Hematopoietic multipotent progenitor cell treated with erythropoietin and hydrocortisone succinate and interleukin-3 and kit ligand, for 15 days (in vitro differentiated cells): ENCODE data around the gene LIMK1.
A peak's percentile ranks its signal among the peaks of the same experiment; 100 is the strongest.
"Not testable (repeated sequence)": the region's sequence is repeated elsewhere in the genome, so short reads cannot be mapped to it uniquely, and the experiment has no call there.

Experiments
- DNase-seq: peaks from one replicate; pipeline ENCODE4 v3.0.0-alpha.2; 2015; ENCODE audit warnings: low spot score

Gene LIMK1

GRCh38 chr7:74084722-74085578 is 1.3 kb downstream of the LIMK1 start:
- DNase-seq: no peak

DNA sequence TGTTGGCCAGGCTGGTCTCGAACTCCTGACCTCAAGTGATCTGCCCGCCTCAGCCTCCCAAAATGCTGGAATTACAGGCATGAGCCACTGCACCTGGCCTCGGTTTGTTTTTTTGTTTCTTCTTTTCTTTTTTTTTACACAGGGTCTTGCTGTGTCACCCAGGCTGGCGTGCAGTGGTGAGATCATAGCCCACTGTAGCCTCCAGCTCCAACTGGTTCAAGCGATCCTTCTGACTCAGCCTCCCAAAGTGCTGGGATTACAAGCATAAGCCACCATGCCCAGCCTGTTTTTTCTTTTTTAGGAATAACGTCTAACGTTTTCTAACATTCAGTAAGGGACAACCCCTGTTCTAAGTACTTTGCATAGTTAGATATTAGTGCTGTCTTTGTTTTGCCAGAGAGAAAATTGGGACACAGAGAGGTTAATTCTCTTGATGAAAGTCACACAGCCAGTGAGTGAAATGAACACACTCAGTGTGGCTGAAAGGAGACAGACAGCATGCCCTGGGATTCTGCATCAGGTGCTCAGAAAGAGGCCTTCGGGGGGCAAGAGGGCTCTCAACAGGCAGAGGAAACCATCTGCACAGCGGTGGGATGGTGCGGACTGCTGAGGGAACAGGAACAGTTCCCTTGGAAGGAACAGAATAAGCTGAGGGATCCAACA is 4.3 kb downstream of the LIMK1 start:
- no peak for DNase-seq

GRCh38 chr7:74092321-74092963 is 8.8 kb downstream of the LIMK1 start:
- no peak for DNase-seq

- DNase-seq: no peak
Measured at GRCh38 chr7:74092964-74093471, 9.4 kb downstream of the LIMK1 start.

GRCh38 chr7:74093671-74094223 is 10.1 kb downstream of the LIMK1 start:
- DNase-seq: no peak

- no peak for DNase-seq
Measured at GRCh38 chr7:74094224-74095101, 10.9 kb downstream of the LIMK1 start.

- no peak for DNase-seq
Measured at GRCh38 chr7:74095135-74095534, 11.5 kb downstream of the LIMK1 start.

DNA sequence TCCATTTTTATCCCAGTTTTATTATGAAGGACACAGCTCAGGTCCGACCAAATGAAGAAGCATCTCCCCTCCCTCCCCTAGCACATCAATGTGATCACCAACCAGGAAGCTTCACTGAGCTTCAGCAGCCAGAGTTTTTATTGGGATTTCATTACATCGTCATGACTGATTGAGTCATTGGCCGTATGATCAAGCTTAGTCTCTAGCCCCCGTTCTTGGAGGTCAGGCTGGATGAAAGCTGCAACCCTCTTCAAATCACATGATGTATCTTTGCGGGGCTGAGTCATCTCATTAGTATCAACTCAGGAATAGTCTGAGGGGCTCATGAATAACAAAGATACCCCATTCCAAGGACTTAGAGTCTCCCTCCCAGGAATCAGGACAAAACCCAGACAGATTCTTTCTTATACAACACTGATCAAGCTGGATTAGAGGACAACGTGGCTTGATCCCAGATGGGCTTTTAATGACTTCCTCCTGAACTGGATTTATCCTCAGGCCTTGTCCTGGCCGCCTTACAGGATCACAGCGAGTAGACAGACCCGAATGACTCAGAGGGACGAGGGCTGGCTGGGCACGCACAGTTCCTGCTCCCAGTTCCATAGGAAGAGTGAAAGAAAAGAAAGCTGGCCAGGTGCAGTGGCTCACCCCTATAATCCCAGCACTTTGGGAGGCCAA is 14.5 kb downstream of the LIMK1 start:
- DNase-seq: no peak

DNA sequence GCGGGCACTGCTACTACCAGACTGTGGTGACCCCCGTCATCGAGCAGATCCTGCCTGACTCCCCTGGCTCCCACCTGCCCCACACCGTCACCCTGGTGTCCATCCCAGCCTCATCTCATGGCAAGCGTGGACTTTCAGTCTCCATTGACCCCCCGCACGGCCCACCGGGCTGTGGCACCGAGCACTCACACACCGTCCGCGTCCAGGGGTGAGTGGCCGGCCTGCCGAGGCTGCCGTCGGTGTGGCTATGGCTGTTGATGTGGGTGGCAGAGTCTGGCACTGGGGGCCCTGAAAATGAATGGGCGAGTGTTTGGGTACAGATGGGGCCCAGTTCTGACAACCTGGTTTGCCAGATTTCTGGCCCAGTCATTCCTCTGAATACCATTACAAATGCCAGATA is 15.4 kb downstream of the LIMK1 start:
- no peak for DNase-seq

- DNase-seq: peak; percentile 20
Measured at GRCh38 chr7:74101061-74101681, 17.6 kb downstream of the LIMK1 start.

- no peak for DNase-seq
Measured at GRCh38 chr7:74103219-74103772, 19.7 kb downstream of the LIMK1 start.

GRCh38 chr7:74104702-74105101 is 21.1 kb downstream of the LIMK1 start:
- DNase-seq: no peak

DNA sequence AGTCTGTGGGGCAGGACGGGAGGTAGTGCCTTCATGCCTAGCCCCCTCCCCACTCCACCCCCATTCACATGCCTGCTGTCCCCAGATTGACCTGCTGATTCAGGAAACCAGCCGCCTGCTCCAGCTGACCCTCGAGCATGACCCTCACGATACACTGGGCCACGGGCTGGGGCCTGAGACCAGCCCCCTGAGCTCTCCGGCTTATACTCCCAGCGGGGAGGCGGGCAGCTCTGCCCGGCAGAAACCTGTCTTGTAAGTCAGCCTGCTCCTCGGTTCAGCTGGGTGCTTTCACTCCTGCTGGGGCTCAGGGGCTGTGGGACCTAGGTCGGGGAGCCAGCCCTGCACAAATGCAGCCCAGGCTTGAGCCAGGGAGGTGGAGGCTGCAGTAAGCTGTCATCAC is 22.4 kb downstream of the LIMK1 start:
- DNase-seq: no peak

- no peak for DNase-seq
Measured at GRCh38 chr7:74106846-74107245, 23.2 kb downstream of the LIMK1 start.

GRCh38 chr7:74115326-74115725 is 31.7 kb downstream of the LIMK1 start:
- DNase-seq: no peak

- no peak for DNase-seq
Measured at GRCh38 chr7:74116356-74116755, 32.8 kb downstream of the LIMK1 start.

GRCh38 chr7:74119831-74120230 is 36.2 kb downstream of the LIMK1 start:
- DNase-seq: no peak

- no peak for DNase-seq
Measured at GRCh38 chr7:74121401-74122249, 38.0 kb downstream of the LIMK1 start.

DNA sequence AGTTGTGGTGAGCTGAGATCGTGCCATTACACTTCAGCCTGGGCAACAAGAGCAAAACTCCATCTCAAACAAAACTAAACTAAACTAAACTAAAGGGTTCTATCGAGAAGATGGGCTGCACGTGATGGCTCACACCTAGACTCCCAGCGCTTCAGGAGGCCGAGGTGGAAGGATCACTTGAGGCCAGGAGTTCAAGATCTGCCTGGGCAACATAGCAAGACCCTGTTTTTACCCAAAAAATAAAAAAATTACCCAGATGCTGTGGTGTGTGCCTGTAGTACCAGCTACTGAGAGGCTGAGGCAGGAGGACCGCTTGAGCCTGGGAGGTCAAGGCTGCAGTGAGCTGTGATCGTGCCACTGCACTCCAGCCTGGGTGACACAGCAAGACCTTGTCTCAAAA is 40.3 kb downstream of the LIMK1 start:
- DNase-seq: not testable (repeated sequence)
